Calu3 (cell line): ENCODE results near the gene ING4. TPM values are rescaled to one million over a fixed set of nuclear protein-coding genes. Genes with fewer than 3 reads are reported as not detected.

Experiments used
- BruUV-seq: library from RNA; stranded (reverse); fragments of 400-500 nt; replicated peaks from 2 replicates; lab custom pipeline; 2021; lab: Mats Ljungman, UMichigan
- CTCF ChIA-PET: fragments of 300-600 bp; sonication (Branson Sonifier 250); formaldehyde crosslinking; loops from one replicate; lab custom pipeline; 2022; ENCODE audit warnings: antibody characterized with exemption; lab: Charles Lee
- DNase-seq: peaks from one replicate; pipeline ENCODE4 v3.0.0; 2022
- H3K27ac Mint-ChIP-seq: one replicate; pipeline ENCODE4 v1.8.0; 2022; ENCODE audit warnings: mixed read lengths; ENCODE audit not compliant: unreplicated experiment
- H3K27me3 Mint-ChIP-seq: one replicate; pipeline ENCODE4 v1.8.0; 2022; ENCODE audit warnings: mixed read lengths; ENCODE audit not compliant: unreplicated experiment
- H3K36me3 Mint-ChIP-seq: one replicate; pipeline ENCODE4 v1.8.0; 2022; ENCODE audit warnings: mild to moderate bottlenecking, moderate library complexity, mixed read lengths; ENCODE audit not compliant: insufficient read depth, unreplicated experiment
- H3K4me1 Mint-ChIP-seq: one replicate; pipeline ENCODE4 v1.8.0; 2022; ENCODE audit warnings: mild to moderate bottlenecking, low read depth, mixed read lengths; ENCODE audit not compliant: unreplicated experiment
- H3K4me3 Mint-ChIP-seq: one replicate; pipeline ENCODE4 v1.8.0; 2022; ENCODE audit warnings: mild to moderate bottlenecking, low read depth, moderate library complexity, mixed read lengths; ENCODE audit not compliant: unreplicated experiment
- H3K9me3 Mint-ChIP-seq: one replicate; pipeline ENCODE4 v1.8.0; 2022; ENCODE audit warnings: low read depth, mixed read lengths; ENCODE audit not compliant: unreplicated experiment
- intact Hi-C: fragments of 100-400 bp; cut with micrococcal nuclease; formaldehyde crosslinking; loops from one replicate; pipeline ENCODE4 v1.10.0; 2022; ENCODE audit not compliant: unreplicated experiment
- total RNA-seq: library from RNA; stranded (reverse); gene quantifications from 2 replicates; pipeline ENCODE4 v1.2.3, GENCODE V29; 2022
- TF ChIP-seq, protein P1 (sequence below): fragments of 200-600 bp; IDR thresholded peaks from one replicate; pipeline ENCODE4 v1.8.0; 2022; ENCODE audit warnings: antibody characterized with exemption; ENCODE audit not compliant: unreplicated experiment

The ING4 gene
- total RNA-seq, 1 experiment from 2014 or later, result 24.9 TPM

DNA sequence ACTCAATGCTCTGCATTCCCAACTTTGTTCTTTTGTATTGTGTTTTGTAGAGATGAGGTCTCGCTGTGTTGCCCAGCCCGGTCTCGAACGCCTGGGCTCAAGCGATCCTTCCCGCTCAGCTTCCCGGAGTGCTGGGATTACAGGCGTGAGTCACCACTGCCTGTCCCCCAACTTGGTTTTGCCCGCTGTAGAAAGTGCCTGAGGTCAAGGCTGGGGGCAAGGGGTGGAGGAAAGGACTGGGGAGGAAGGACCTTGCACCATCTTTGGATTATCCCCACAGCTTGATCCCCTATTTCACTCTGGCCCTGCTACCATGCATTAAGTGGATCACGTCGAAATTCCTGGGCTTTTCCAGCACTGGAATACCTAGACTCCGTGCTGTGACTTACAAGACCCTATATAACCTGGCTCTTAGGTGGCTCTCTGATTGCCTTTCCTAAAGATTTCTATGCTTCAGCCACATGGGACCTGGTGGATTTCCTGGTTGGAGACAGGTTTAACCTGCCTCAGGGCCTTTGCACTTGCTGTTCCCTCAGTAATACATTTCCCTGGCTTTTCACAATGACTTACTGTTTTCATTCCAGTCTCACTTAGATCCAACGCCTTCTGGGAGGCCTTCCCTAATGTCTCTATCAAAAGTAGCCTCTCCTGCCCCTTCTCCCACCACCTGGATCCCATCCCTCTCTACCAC lies 38.3 kb upstream of the ING4 start:
- H3K27ac Mint-ChIP-seq, result no peak overlapping the region
- no peaks in the 10 kb centered on the region for H3K36me3 Mint-ChIP-seq
- no peaks in the 10 kb centered on the region for H3K9me3 Mint-ChIP-seq
- BruUV-seq, result no TSS peak
- intact Hi-C loops, result no loop called here
- peaks cover 10% of the 10 kb centered on the region for H3K4me1 Mint-ChIP-seq
- CTCF ChIA-PET, result no interaction called here
- TF ChIP-seq, protein P1, sequence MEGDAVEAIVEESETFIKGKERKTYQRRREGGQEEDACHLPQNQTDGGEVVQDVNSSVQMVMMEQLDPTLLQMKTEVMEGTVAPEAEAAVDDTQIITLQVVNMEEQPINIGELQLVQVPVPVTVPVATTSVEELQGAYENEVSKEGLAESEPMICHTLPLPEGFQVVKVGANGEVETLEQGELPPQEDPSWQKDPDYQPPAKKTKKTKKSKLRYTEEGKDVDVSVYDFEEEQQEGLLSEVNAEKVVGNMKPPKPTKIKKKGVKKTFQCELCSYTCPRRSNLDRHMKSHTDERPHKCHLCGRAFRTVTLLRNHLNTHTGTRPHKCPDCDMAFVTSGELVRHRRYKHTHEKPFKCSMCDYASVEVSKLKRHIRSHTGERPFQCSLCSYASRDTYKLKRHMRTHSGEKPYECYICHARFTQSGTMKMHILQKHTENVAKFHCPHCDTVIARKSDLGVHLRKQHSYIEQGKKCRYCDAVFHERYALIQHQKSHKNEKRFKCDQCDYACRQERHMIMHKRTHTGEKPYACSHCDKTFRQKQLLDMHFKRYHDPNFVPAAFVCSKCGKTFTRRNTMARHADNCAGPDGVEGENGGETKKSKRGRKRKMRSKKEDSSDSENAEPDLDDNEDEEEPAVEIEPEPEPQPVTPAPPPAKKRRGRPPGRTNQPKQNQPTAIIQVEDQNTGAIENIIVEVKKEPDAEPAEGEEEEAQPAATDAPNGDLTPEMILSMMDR, result no peak
- H3K4me3 Mint-ChIP-seq, result peak overlapping the region; percentile 24
- no peak for DNase-seq
- H3K27me3 Mint-ChIP-seq, result peaks cover 97% of the 10 kb centered on the region

DNA sequence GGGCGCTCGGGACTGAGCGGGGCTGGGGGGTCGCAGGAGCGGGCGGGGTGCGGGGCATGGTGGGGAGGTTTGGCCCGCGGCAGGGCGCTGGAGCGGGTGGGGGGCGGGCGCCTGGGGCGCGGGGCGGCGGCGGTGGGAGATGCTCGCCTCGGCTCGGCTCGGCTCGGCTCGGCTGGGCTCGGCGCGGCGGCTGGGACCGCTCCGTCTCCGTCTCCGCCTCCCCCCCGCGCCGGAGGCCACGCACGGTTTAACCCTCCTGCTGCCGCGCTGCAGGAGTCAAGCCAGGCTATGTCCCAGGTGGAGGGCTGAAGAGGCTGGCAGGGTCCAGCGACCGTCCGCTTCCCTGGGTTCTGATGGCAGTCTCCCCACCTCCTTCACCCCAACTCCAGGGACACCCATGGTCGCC lies 37.7 kb upstream of the ING4 start, which contains the start of gene PIANP:
Gene PIANP, minus strand, starts transcription at position 170 of the 406 bp plus-strand sequence. CDS start 2,754 bp downstream, outside the sequence.
- H3K36me3 Mint-ChIP-seq, result no peaks in the 10 kb centered on the region
- CTCF ChIA-PET, result no interaction called here
- DNase-seq, result peak; percentile 42
- no TSS peak for BruUV-seq
- H3K4me3 Mint-ChIP-seq, result peak within 1 kb of the TSS; percentile 24
- peaks cover 100% of the 10 kb centered on the region for H3K27me3 Mint-ChIP-seq
- intact Hi-C loops, result no loop called here
- peaks cover 10% of the 10 kb centered on the region for H3K4me1 Mint-ChIP-seq
- no peaks in the 10 kb centered on the region for H3K9me3 Mint-ChIP-seq
- TF ChIP-seq, protein P1, result no peak
- H3K27ac Mint-ChIP-seq, result no peak within 1 kb of the TSS

DNA sequence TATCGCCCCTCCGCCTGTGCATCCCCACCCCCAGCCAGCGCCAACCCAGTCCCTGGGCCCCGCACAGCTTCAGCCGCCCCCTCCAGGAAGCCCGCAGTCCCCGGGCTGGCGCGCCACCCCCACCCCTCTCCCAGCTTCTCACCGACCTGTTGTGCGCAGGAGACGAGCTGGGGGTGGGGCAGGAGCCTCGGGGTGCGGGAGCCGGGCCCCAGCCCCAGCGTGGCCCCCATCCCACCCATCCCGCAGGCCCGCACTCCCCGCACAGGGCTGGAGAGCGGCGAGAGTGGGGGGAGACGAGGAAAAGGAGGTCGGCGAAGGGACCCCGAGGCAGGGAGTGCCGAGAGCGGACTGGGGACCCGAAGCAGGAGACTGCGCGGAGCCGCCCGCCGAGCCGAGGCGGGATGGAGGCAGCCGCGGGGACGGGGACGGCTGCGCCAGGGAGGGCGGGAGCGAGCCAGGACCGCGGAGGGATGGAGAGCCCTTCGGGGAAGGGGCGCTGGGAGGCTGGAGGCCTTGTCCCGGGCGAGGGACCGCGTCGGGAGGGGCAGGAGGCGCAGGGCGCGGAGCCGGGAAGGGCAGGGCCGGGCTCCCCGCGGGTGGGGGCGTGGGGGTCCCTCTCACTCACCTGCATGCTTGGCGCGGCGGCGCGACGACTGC lies 37.2 kb upstream of the ING4 start:
- H3K9me3 Mint-ChIP-seq, result no peaks in the 10 kb centered on the region
- DNase-seq, result no peak
- TF ChIP-seq, protein P1, result no peak
- H3K27me3 Mint-ChIP-seq, result peaks cover 100% of the 10 kb centered on the region
- intact Hi-C loops, result loop anchor here (5.0 kb wide), 1 partner anchor 83 kb away; no protein-coding TSS in a partner anchor
- H3K27ac Mint-ChIP-seq, result no peak overlapping the region
- peak overlapping the region; percentile 24 for H3K4me3 Mint-ChIP-seq
- no TSS peak for BruUV-seq
- peaks cover 10% of the 10 kb centered on the region for H3K4me1 Mint-ChIP-seq
- H3K36me3 Mint-ChIP-seq, result no peaks in the 10 kb centered on the region
- CTCF ChIA-PET, result interaction anchor here (0.7 to 2.6 kb wide), 4 partner anchors 11 to 78 kb away, joined by 3 to 8 read pairs (median 4); partner anchors contain the start of genes COPS7A and ZNF384

DNA sequence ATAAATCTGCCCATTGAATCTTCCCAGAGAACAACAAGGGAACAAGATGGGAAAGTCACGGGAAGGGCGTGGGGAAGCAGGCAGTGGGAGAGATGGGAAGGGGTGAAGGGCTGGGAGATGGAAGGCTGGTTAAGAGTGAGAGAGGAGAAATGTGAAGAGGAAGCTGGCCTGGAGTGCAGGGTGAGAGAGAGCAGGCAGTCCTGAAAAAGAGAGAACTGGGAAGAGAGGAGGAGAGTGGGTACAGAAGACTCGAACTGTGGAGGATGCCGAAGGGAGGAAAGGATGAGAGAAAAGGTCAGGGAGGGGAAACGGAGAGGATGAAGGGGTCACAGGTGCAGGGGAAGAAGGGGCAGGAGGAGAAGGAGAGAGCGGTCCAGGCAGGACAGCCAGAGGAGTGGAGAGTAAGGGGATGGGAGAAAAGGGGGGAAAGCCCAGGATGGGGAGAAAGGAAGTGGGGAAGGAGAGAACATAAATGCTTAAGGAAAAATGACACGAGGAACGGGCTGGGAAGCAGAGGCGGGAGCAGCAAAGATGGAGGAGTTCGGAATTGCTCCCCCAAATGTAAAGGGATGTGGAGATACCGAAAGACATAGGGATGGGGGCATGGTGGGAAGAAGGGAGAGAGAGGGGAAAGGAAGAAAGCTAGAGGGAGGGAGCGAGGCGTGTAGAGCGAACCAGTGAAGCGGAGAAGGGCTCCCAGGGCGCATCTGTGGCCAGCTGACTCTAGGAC lies 36.5 kb upstream of the ING4 start:
- BruUV-seq, result no TSS peak
- CTCF ChIA-PET, result interaction anchor here (0.7 to 2.6 kb wide), 4 partner anchors 10 to 79 kb away, joined by 3 to 8 read pairs (median 4); partner anchors contain the start of genes COPS7A and ZNF384
- TF ChIP-seq, protein P1, result no peak
- no peaks in the 10 kb centered on the region for H3K9me3 Mint-ChIP-seq
- peak overlapping the region; percentile 24 for H3K4me3 Mint-ChIP-seq
- H3K27ac Mint-ChIP-seq, result no peak overlapping the region
- intact Hi-C loops, result loop anchor here (5.0 kb wide), 1 partner anchor 82 kb away; no protein-coding TSS in a partner anchor
- peaks cover 100% of the 10 kb centered on the region for H3K27me3 Mint-ChIP-seq
- H3K36me3 Mint-ChIP-seq, result no peaks in the 10 kb centered on the region
- H3K4me1 Mint-ChIP-seq, result peaks cover 10% of the 10 kb centered on the region
- DNase-seq, result no peak
